ENCODE results near the gene SFXN3. TPM values are rescaled to one million over a fixed set of nuclear protein-coding genes. Genes with fewer than 3 reads are reported as not detected.

SFXN3 gene
- polyA plus RNA-seq, 3 donors from 2014 or later, result 18.2 to 23.0 (median 22.0) TPM

GRCh38 chr10:101066146-101066895, 35.3 kb downstream of the SFXN3 start:
- peak in 2 of 3 donors; percentile 20 to 34 for DNase-seq
- H3K27me3 Mint-ChIP-seq (ENCODE audit: low read depth in 3 of 3), result peaks cover 19 to 27% (median 26%) of the 10 kb centered on the region in 3 donors

GRCh38 chr10:101066896-101067355, 35.9 kb downstream of the SFXN3 start:
- Mint-ChIP-seq H3K4me3 (peak overlapping the region; percentile 80 to 90 (median 89)), H3K9me3 (no peaks in the 10 kb centered on the region), H3K27ac (no peak overlapping the region), H3K4me1 (peaks cover 26 to 35% of the 10 kb centered on the region in 2 donors), H3K36me3 (no peaks in the 10 kb centered on the region), H3K27me3 (ENCODE audit: low read depth in 3 of 3) (peaks cover 19 to 27% (median 23%) of the 10 kb centered on the region in 3 donors)
- no peak for DNase-seq

More at GRCh38 chr10:101066146-101066895, 35.3 kb downstream of the SFXN3 start:
- H3K9me3 Mint-ChIP-seq, result no peaks in the 10 kb centered on the region
- H3K36me3 Mint-ChIP-seq, result no peaks in the 10 kb centered on the region
- H3K27ac Mint-ChIP-seq, result no peak overlapping the region
- H3K4me1 Mint-ChIP-seq, result peaks cover 32 to 40% of the 10 kb centered on the region in 2 donors
- peak overlapping the region; percentile 21 to 51 (median 33) for H3K4me3 Mint-ChIP-seq

- H3K27ac Mint-ChIP-seq, result no peak overlapping the region
- H3K4me1 Mint-ChIP-seq, result peaks cover 20 to 29% of the 10 kb centered on the region in 2 donors
- H3K4me3 Mint-ChIP-seq, result peak overlapping the region; percentile 80 to 90 (median 89)
- peak; percentile 69 to 73 (median 71) for DNase-seq
- H3K27me3 Mint-ChIP-seq (ENCODE audit: low read depth in 3 of 3), result peaks cover 19 to 33% (median 26%) of the 10 kb centered on the region in 3 donors
- no peaks in the 10 kb centered on the region for H3K9me3 Mint-ChIP-seq
- H3K36me3 Mint-ChIP-seq, result no peaks in the 10 kb centered on the region
Measured at GRCh38 chr10:101067356-101068083, 36.5 kb downstream of the SFXN3 start.

- H3K27me3 Mint-ChIP-seq (ENCODE audit: low read depth in 3 of 3), result peaks cover 20 to 28% (median 26%) of the 10 kb centered on the region in 3 donors
- DNase-seq, result no peak
- H3K36me3 Mint-ChIP-seq, result no peaks in the 10 kb centered on the region
- H3K27ac Mint-ChIP-seq, result no peak overlapping the region
- no peak overlapping the region for H3K4me3 Mint-ChIP-seq
- H3K9me3 Mint-ChIP-seq, result peaks cover 0 to 2% (median 0%) of the 10 kb centered on the region in 6 donors
- H3K4me1 Mint-ChIP-seq, result peaks cover 14 to 19% of the 10 kb centered on the region in 2 donors
Measured at GRCh38 chr10:101069441-101069840, 38.4 kb downstream of the SFXN3 start.

- Mint-ChIP-seq H3K27me3 (ENCODE audit: low read depth in 3 of 3) (peaks cover 16 to 28% (median 26%) of the 10 kb centered on the region in 3 donors), H3K27ac (no peak overlapping the region), H3K4me1 (peaks cover 14 to 19% of the 10 kb centered on the region in 2 donors), H3K36me3 (no peaks in the 10 kb centered on the region), H3K9me3 (peaks cover 0 to 2% (median 0%) of the 10 kb centered on the region in 6 donors), H3K4me3 (no peak overlapping the region)
- DNase-seq, result no peak
Measured at GRCh38 chr10:101070098-101070497, 39.1 kb downstream of the SFXN3 start.

GRCh38 chr10:101071267-101071884, 40.3 kb downstream of the SFXN3 start:
- H3K4me3 Mint-ChIP-seq, result no peak overlapping the region
- DNase-seq, result no peak
- H3K36me3 Mint-ChIP-seq, result no peaks in the 10 kb centered on the region
- no peak overlapping the region for H3K27ac Mint-ChIP-seq
- H3K4me1 Mint-ChIP-seq, result peaks cover 7 to 12% of the 10 kb centered on the region in 2 donors
- peaks cover 13 to 17% (median 17%) of the 10 kb centered on the region in 3 donors for H3K27me3 Mint-ChIP-seq (ENCODE audit: low read depth in 3 of 3)
- H3K9me3 Mint-ChIP-seq, result peaks cover 0 to 2% (median 0%) of the 10 kb centered on the region in 6 donors

- peaks cover 14 to 17% (median 15%) of the 10 kb centered on the region in 3 donors for H3K27me3 Mint-ChIP-seq (ENCODE audit: low read depth in 3 of 3)
Measured at GRCh38 chr10:101071885-101072433, 40.9 kb downstream of the SFXN3 start.

GRCh38 chr10:101072923-101073322, 41.9 kb downstream of the SFXN3 start:
- Mint-ChIP-seq H3K36me3 (no peaks in the 10 kb centered on the region), H3K27ac (peak overlapping the region in 1 of 6 donors; percentile 72), H3K27me3 (ENCODE audit: low read depth in 3 of 3) (peaks cover 8 to 13% (median 11%) of the 10 kb centered on the region in 3 donors), H3K4me1 (peaks cover 0 to under 1% of the 10 kb centered on the region in 2 donors), H3K4me3 (no peak overlapping the region), H3K9me3 (peaks cover 0 to 2% (median 0%) of the 10 kb centered on the region in 6 donors)
- no peak for DNase-seq

More at GRCh38 chr10:101071885-101072433, 40.9 kb downstream of the SFXN3 start:
- Mint-ChIP-seq H3K27ac (no peak overlapping the region), H3K9me3 (peaks cover 0 to 2% (median 0%) of the 10 kb centered on the region in 6 donors), H3K4me1 (peaks cover 7 to 8% of the 10 kb centered on the region in 2 donors), H3K4me3 (no peak overlapping the region), H3K36me3 (no peaks in the 10 kb centered on the region)
- DNase-seq, result no peak

GRCh38 chr10:101073631-101074030, 42.6 kb downstream of the SFXN3 start:
- no peak overlapping the region for H3K27ac Mint-ChIP-seq
- no peaks in the 10 kb centered on the region for H3K36me3 Mint-ChIP-seq
- H3K9me3 Mint-ChIP-seq, result peaks cover 0 to 2% (median 0%) of the 10 kb centered on the region in 6 donors
- no peak overlapping the region for H3K4me3 Mint-ChIP-seq
- no peak for DNase-seq
- peaks cover 8 to 15% (median 13%) of the 10 kb centered on the region in 3 donors for H3K27me3 Mint-ChIP-seq (ENCODE audit: low read depth in 3 of 3)
- no peaks in the 10 kb centered on the region for H3K4me1 Mint-ChIP-seq

GRCh38 chr10:101075775-101076174, 44.7 kb downstream of the SFXN3 start:
- DNase-seq, result no peak
- H3K4me1 Mint-ChIP-seq, result no peaks in the 10 kb centered on the region
- peaks cover 0 to 2% (median 0%) of the 10 kb centered on the region in 6 donors for H3K9me3 Mint-ChIP-seq
- H3K36me3 Mint-ChIP-seq, result no peaks in the 10 kb centered on the region
- no peak overlapping the region for H3K27ac Mint-ChIP-seq
- peaks cover 10 to 17% (median 11%) of the 10 kb centered on the region in 3 donors for H3K27me3 Mint-ChIP-seq (ENCODE audit: low read depth in 3 of 3)
- no peak overlapping the region for H3K4me3 Mint-ChIP-seq

GRCh38 chr10:101076630-101077029, 45.6 kb downstream of the SFXN3 start:
- Mint-ChIP-seq H3K4me1 (no peaks in the 10 kb centered on the region), H3K27me3 (ENCODE audit: low read depth in 3 of 3) (peaks cover 10 to 17% (median 16%) of the 10 kb centered on the region in 3 donors), H3K27ac (no peak overlapping the region), H3K9me3 (peaks cover 0 to 2% (median 0%) of the 10 kb centered on the region in 6 donors), H3K36me3 (no peaks in the 10 kb centered on the region), H3K4me3 (no peak overlapping the region)
- no peak for DNase-seq

- Mint-ChIP-seq H3K27me3 (ENCODE audit: low read depth in 3 of 3) (peaks cover 5 to 16% (median 12%) of the 10 kb centered on the region in 3 donors), H3K27ac (no peak overlapping the region), H3K9me3 (no peaks in the 10 kb centered on the region)
Measured at GRCh38 chr10:101079874-101080273, 48.8 kb downstream of the SFXN3 start.

More at GRCh38 chr10:101079874-101080273, 48.8 kb downstream of the SFXN3 start:
- Mint-ChIP-seq H3K4me1 (no peaks in the 10 kb centered on the region), H3K4me3 (no peak overlapping the region), H3K36me3 (no peaks in the 10 kb centered on the region)
- no peak for DNase-seq

Measured in immature natural killer cell (primary cell).